OCI-LY7 (cell line): ENCODE data around the gene TMED3. TPM values are rescaled to one million over a fixed set of nuclear protein-coding genes. Genes with fewer than 3 reads are reported as not detected.

Source experiments
- BruUV-seq: library from RNA; stranded (reverse); fragments of 400-500 nt; replicated peaks from 2 replicates; lab custom pipeline; 2021; lab: Mats Ljungman, UMichigan
- CTCF ChIA-PET: fragments of 300-600 bp; sonication (Branson Sonifier 250); formaldehyde crosslinking; loops from one replicate; lab custom pipeline; 2022; ENCODE audit warnings: antibody characterized with exemption; ENCODE audit not compliant: unreplicated experiment; lab: Charles Lee
- POLR2A ChIA-PET: fragments of 300-600 bp; sonication (Branson Sonifier 250); formaldehyde crosslinking; loops from one replicate; lab custom pipeline; 2022; ENCODE audit warnings: antibody characterized with exemption; lab: Charles Lee
- DNase-seq: peaks from one replicate; pipeline ENCODE4 v3.0.0-alpha.2; 2015; ENCODE audit warnings: low spot score
- H2AFZ ChIP-seq: fragments of 200-600 bp; sonication (generic), shearing (Covaris generic); 2 replicates; pipeline ENCODE4 v1.6.1; 2014; ENCODE audit warnings: mild to moderate bottlenecking, antibody characterized with exemption, low read length, moderate library complexity
- H3K27ac ChIP-seq: fragments of 200-600 bp; sonication (generic); 2 replicates; pipeline ENCODE4 v1.5.1; 2014; ENCODE audit warnings: mixed run types, low read depth, mild to moderate bottlenecking, moderate library complexity, low read length, inconsistent platforms; ENCODE audit not compliant: poor library complexity, severe bottlenecking
- H3K36me3 ChIP-seq: fragments of 200-600 bp; sonication (generic); 2 replicates; pipeline ENCODE4 v1.6.1; 2014; ENCODE audit warnings: mild to moderate bottlenecking, antibody characterized with exemption, low read length, moderate library complexity, mixed read lengths; ENCODE audit not compliant: insufficient read depth
- H3K4me1 ChIP-seq: fragments of 200-600 bp; sonication (generic); 2 replicates; pipeline ENCODE4 v1.5.1; 2014; ENCODE audit warnings: mild to moderate bottlenecking, low read length; ENCODE audit not compliant: insufficient read depth, poor library complexity, severe bottlenecking
- H3K4me2 ChIP-seq: fragments of 200-600 bp; sonication (generic); 2 replicates; pipeline ENCODE4 v1.6.1; 2014; ENCODE audit warnings: mild to moderate bottlenecking, low read length
- H3K4me3 ChIP-seq: fragments of 200-600 bp; sonication (generic); 2 replicates; pipeline ENCODE4 v1.5.1; 2014; ENCODE audit warnings: mild to moderate bottlenecking, low read depth, low read length; ENCODE audit not compliant: poor library complexity, severe bottlenecking
- H3K79me2 ChIP-seq: fragments of 200-600 bp; sonication (generic); 2 replicates; pipeline ENCODE4 v1.6.1; 2016; ENCODE audit warnings: low read depth, mild to moderate bottlenecking, low read length, moderate library complexity, mixed read lengths; ENCODE audit not compliant: insufficient read depth
- H3K9me2 ChIP-seq: fragments of 200-600 bp; sonication (generic); 2 replicates; pipeline ENCODE4 v1.6.1; 2016; ENCODE audit warnings: mild to moderate bottlenecking, low read length, mixed read lengths; ENCODE audit not compliant: insufficient read depth
- H3K9me3 ChIP-seq: fragments of 200-600 bp; sonication (generic); 2 replicates; pipeline ENCODE4 v1.6.1; 2014; ENCODE audit warnings: mild to moderate bottlenecking, mixed run types, low read length, mixed read lengths
- H4K20me1 ChIP-seq: fragments of 200-600 bp; sonication (generic); 2 replicates; pipeline ENCODE4 v1.6.1; 2014; ENCODE audit warnings: mild to moderate bottlenecking, antibody characterized with exemption, low read length, moderate library complexity, mixed read lengths; ENCODE audit not compliant: insufficient read depth
- EZH2phosphoT487 ChIP-seq: fragments of 200-600 bp; sonication (generic); IDR thresholded peaks from 2 replicates; pipeline ENCODE4 v1.6.1; 2018; ENCODE audit warnings: low read depth, borderline replicate concordance, mild to moderate bottlenecking, mixed run types, antibody characterized with exemption, low read length, moderate library complexity, mixed read lengths
- intact Hi-C: fragments of 100-400 bp; cut with micrococcal nuclease; formaldehyde crosslinking; loops from one replicate; pipeline ENCODE4 v1.10.0; 2022; ENCODE audit not compliant: unreplicated experiment
- total RNA-seq, 2 experiments: library from RNA; depleted of rRNA in 1 of 2; stranded (reverse); fragments of >200 nt in 1 of 2; shearing (Covaris generic) in 1 of 2; gene quantifications; 2 replicates each; pipeline ENCODE4 v1.2.3, GENCODE V29; 2014 to 2022
- TF ChIP-seq, protein P1 (sequence below): fragments of 200-600 bp; sonication (generic); conservative IDR thresholded peaks from 2 replicates; pipeline ENCODE4 v1.5.1; 2014; ENCODE audit warnings: mild to moderate bottlenecking, antibody characterized with exemption, low read length, moderate library complexity, mixed read lengths

TMED3 gene
- total RNA-seq, 2 experiments from 2014 or later: 33.2 to 55.9 TPM

DNA sequence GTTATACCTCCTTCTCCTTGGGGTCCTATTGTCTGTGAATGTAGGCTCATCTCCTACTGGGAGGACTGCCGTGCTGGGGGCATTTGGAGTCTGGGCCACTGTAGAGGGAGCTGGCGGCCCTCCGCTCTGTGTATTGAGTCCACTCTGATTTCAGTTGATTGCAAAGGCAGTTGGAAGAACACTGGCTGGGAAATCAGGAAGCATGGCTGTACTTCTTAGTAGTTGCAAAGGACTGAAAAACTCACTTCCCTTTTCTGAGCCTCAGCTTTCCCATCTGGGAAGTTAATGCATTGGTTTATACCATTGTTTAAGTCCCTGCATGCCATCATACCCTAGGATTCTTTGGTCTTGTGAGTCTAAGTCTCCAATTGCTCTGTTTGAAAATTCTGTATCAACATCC, 46.7 kb downstream of the TMED3 start:
- H2AFZ ChIP-seq: no peak overlapping the region
- no peaks in the 10 kb centered on the region for H3K36me3 ChIP-seq
- no peaks in the 10 kb centered on the region for H3K9me3 ChIP-seq
- no peak overlapping the region for H3K27ac ChIP-seq
- ChIA-PET POLR2A (interaction anchor here (0.7 kb wide), 1 partner anchor 180 kb away, joined by 4 read pairs; no protein-coding TSS in a partner anchor), CTCF (no interaction called here)
- TF ChIP-seq EZH2phosphoT487: no peak
- TF ChIP-seq, protein P1, sequence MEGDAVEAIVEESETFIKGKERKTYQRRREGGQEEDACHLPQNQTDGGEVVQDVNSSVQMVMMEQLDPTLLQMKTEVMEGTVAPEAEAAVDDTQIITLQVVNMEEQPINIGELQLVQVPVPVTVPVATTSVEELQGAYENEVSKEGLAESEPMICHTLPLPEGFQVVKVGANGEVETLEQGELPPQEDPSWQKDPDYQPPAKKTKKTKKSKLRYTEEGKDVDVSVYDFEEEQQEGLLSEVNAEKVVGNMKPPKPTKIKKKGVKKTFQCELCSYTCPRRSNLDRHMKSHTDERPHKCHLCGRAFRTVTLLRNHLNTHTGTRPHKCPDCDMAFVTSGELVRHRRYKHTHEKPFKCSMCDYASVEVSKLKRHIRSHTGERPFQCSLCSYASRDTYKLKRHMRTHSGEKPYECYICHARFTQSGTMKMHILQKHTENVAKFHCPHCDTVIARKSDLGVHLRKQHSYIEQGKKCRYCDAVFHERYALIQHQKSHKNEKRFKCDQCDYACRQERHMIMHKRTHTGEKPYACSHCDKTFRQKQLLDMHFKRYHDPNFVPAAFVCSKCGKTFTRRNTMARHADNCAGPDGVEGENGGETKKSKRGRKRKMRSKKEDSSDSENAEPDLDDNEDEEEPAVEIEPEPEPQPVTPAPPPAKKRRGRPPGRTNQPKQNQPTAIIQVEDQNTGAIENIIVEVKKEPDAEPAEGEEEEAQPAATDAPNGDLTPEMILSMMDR: no peak
- no peak overlapping the region for H3K4me2 ChIP-seq
- no TSS peak for BruUV-seq
- DNase-seq: no peak
- no peaks in the 10 kb centered on the region for H3K9me2 ChIP-seq
- H3K4me1 ChIP-seq: no peaks in the 10 kb centered on the region
- no peaks in the 10 kb centered on the region for H3K79me2 ChIP-seq
- no peaks in the 10 kb centered on the region for H4K20me1 ChIP-seq
- no peak overlapping the region for H3K4me3 ChIP-seq
- intact Hi-C loops: no loop called here

DNA sequence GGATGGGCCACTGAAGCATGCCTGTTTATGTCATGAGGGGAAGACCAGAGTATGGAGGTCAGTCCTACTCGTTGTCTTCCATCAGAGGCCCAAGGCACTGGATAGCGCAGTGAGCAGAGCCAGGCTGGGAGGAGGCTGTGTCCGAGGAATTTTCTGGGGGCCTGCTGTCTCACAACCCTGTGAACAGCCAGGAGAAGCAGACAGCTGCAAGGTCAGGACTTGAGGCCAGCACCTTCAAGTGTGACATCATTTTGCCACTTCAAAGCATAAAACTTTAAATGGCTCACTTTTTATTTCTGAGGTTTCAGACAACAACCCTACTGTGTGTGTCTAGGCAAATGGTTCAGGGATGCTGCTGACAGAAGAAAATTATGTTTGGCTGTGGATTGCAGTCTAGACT, 47.2 kb downstream of the TMED3 start:
- CTCF ChIA-PET: no interaction called here
- intact Hi-C loops: no loop called here
- no peak overlapping the region for H2AFZ ChIP-seq

DNA sequence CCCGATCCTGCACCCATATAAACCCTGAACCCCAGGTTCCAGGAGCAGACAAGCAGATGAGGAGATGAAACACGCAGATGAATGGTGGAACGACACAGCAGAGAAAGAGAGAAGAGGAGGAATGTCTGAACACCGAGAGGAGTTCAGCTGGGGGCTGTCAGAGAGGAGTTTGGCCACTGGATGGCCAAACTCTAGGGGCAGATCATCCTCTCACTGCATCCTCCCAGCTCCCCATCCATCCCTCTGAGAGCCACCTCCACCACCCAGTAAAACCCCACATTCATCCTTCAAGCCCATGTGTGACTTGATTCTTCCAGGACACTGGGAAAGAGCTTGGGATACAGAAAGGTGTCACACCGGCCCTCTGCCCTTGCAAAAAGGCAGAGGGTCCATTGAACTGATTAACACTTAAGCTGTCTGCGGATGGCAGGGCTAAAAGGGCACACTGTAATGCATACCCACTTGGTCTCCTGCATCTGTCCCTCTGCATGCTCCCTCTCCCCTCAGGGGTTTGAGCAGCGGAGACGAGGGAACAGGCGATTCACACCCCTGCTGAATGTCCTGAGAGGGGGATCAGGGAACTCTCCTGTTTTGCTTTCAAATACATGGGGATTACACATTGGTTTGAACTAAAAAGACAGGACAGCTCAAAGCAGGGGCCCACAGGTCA, 53.8 kb downstream of the TMED3 start:
- Histone ChIP-seq H3K36me3 (no peaks in the 10 kb centered on the region), H3K4me1 (no peaks in the 10 kb centered on the region), H3K9me3 (no peaks in the 10 kb centered on the region), H2AFZ (no peak overlapping the region), H4K20me1 (no peaks in the 10 kb centered on the region), H3K9me2 (no peaks in the 10 kb centered on the region), H3K4me2 (no peak overlapping the region), H3K79me2 (no peaks in the 10 kb centered on the region), H3K27ac (no peak overlapping the region), H3K4me3 (no peak overlapping the region)
- intact Hi-C loops: no loop called here
- ChIA-PET POLR2A (interaction anchor here (1.8 kb wide), 1 partner anchor 16 kb away, joined by 5 read pairs; no protein-coding TSS in a partner anchor), CTCF (no interaction called here)
- DNase-seq: no peak
- no TSS peak for BruUV-seq
- TF ChIP-seq EZH2phosphoT487: no peak
- TF ChIP-seq, protein P1: no peak

More for the DNA sequence above, 47.2 kb downstream of the TMED3 start:
- Histone ChIP-seq H3K36me3 (no peaks in the 10 kb centered on the region), H4K20me1 (no peaks in the 10 kb centered on the region), H3K4me3 (no peak overlapping the region), H3K9me3 (no peaks in the 10 kb centered on the region), H3K4me2 (no peak overlapping the region), H3K9me2 (no peaks in the 10 kb centered on the region), H3K4me1 (no peaks in the 10 kb centered on the region), H3K27ac (no peak overlapping the region), H3K79me2 (no peaks in the 10 kb centered on the region)
- no peak for TF ChIP-seq EZH2phosphoT487
- TF ChIP-seq, protein P1: no peak
- no TSS peak for BruUV-seq
- DNase-seq: no peak
- POLR2A ChIA-PET: no interaction called here
